ENCODE data around the gene ARL2.
A peak's percentile ranks its signal among the peaks of the same experiment; 100 is the strongest.

Gene ARL2

DNA sequence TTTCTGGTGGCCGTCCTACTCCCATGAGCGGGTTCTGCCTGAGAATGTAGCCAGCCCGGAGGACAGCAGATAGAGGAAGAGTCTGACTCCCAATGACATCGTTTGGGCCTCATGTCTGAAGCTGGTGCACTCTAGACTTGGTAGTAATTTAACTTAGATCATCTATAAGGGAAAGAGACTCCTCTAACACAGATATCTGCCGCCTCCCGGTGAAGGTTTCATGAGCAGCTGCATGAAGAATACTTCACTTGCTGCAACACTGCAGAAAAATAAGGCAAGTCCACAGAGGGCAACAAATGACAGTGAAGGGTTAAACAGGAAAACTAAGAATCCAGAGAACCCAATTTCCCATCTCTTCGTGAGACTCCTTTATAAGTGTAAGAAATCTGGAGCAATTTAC lies 5.9 kb upstream of the ARL2 start:
- TF ChIP-seq, protein P1, sequence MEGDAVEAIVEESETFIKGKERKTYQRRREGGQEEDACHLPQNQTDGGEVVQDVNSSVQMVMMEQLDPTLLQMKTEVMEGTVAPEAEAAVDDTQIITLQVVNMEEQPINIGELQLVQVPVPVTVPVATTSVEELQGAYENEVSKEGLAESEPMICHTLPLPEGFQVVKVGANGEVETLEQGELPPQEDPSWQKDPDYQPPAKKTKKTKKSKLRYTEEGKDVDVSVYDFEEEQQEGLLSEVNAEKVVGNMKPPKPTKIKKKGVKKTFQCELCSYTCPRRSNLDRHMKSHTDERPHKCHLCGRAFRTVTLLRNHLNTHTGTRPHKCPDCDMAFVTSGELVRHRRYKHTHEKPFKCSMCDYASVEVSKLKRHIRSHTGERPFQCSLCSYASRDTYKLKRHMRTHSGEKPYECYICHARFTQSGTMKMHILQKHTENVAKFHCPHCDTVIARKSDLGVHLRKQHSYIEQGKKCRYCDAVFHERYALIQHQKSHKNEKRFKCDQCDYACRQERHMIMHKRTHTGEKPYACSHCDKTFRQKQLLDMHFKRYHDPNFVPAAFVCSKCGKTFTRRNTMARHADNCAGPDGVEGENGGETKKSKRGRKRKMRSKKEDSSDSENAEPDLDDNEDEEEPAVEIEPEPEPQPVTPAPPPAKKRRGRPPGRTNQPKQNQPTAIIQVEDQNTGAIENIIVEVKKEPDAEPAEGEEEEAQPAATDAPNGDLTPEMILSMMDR (IDR thresholded peaks at IDR 0.05; ENCODE audit: low read length, missing control alignments) = no peak
- no peak for DNase-seq (ENCODE audit: low read depth)
- H3K4me3 ChIP-seq (replicated peaks; ENCODE audit: low read depth, low read length) = no peak overlapping the region

DNA sequence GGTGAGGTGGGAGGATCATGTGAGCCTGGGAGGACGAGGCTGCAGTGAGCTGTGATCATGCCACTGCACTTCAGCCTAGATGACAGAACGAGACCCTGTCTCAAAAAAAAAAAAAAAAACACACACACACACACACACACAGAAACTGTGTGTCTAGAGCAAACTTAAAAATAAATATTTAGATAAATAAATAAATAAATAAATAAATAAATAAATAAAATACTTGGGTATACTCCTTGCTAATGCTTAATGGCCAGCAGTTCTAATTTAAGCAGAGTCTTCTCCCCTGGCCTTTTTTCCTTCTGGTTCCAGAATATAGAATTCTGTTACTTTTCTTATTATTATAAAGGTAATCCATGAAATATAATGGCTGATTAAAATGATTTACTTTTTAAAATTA lies 5.1 kb upstream of the ARL2 start:
- TF ChIP-seq, protein P1 (IDR thresholded peaks at IDR 0.05; ENCODE audit: low read length, missing control alignments) = no peak
- no peak for DNase-seq (ENCODE audit: low read depth)
- H3K4me3 ChIP-seq (replicated peaks; ENCODE audit: low read depth, low read length) = no peak overlapping the region

DNA sequence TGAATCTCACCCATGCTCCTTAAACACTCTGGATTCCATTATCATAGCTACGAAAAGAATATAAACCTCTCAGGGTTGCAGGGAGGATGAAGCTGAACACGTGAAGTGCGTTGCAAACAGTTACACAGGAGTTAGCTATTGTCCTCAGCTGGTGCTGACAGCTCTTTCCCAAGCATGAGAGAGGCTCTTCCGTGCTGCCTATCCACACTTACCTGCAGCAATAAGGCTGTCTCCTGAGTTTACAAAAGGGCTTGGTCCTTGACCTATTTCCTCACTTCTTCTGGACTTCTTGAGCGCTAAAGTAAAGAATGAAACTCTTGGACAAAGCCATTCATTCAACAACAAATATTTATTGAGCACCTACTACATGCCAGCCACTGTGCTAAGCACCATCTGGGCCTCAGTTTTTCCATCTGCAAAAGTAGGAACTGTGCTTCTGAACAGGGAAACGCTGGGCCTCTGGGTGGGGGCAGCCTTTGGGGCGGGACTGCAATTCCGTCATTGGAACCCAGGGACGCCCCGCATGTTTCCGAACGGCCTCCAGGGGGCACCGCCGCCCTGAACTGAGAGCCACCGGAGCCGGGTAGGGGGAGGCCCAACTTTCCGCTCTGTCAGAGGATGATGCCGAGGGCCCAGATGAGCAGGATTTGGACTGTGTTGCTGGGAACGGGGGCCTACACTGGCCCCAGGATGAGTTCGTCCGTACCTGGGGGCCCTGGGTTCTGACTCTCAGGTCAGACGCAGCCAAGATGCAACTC lies 651 bp upstream of the ARL2 start:
- peak; percentile 89 for DNase-seq (ENCODE audit: low read depth)
- peak overlapping the region; percentile 84 for H3K4me3 ChIP-seq (replicated peaks; ENCODE audit: low read depth, low read length)

DNA sequence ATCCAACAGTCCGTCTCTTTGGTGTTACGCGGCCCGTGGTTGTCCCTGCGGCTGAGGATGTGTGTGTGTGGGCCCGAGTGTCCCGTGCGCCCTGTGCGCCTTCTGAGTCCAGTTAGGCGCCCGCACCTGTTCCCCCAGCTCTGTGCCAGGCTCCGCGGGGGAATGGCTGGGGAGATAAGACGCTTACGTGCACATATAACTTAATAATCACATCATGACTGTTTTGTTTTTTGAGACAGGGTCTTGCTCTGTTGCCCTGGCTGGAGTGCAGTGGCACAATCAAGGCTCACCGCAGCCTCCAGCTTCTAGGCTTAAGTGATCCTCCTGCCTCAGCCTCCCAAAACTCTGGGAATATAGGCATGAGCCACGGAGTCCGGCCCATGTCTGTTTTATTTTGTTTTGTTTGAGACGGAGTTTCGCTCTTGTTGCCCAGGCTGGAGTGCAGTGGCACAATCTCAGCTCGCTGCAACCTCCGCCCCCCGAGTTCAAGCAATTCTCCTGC lies 817 bp downstream of the ARL2 start:
- TF ChIP-seq, protein P1 (IDR thresholded peaks at IDR 0.05; ENCODE audit: low read length, missing control alignments) = no peak
- DNase-seq (ENCODE audit: low read depth) = no peak

More for the DNA sequence above, 651 bp upstream of the ARL2 start:
- TF ChIP-seq, protein P1 (IDR thresholded peaks at IDR 0.05; ENCODE audit: low read length, missing control alignments) = peak; percentile 63

DNA sequence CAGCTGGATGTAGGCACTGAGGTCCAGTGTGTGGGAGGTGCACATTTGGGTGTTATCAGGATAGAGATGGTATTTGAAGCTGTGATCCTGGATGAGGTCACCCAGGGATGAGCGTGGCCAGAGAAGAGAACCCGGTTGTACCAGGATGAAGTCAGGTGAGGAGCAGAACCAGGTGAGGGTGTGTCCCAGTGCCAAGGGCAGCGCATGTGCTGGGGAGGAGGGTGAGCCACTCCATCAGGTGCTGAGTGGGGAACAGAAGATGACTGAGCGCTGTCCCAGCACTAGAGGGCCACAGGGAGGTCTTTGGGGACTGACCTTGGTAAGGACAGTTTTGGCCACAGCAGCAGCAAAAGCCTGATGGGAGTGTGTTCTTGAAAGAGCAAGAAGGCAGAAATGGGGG lies 2.7 kb downstream of the ARL2 start:
- TF ChIP-seq, protein P1 (IDR thresholded peaks at IDR 0.05; ENCODE audit: low read length, missing control alignments) = no peak
- no peak for DNase-seq (ENCODE audit: low read depth)
- no peak overlapping the region for H3K4me3 ChIP-seq (replicated peaks; ENCODE audit: low read depth, low read length)

More for the DNA sequence above, 817 bp downstream of the ARL2 start:
- H3K4me3 ChIP-seq (replicated peaks; ENCODE audit: low read depth, low read length) = peak overlapping the region; percentile 84

DNA sequence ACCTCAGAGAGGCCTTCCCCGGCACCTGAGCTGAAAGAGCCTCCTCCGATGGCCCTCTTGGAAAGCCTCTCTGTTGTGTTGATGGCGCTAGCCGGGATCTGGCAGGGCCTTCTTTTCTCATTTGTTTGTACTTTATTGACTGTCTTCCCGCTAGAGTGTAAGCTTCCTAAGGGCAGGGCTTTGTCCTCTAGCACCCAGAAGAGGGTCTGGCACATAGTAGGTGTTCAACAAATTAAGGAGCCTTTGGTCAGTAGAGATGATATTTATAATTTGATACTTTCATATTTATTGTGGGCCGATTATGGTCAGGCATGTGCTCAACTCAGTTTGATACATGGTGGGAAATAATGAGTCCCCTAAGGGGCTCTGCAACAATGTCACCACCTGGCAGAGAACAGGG lies 4.0 kb downstream of the ARL2 start:
- H3K4me3 ChIP-seq (replicated peaks; ENCODE audit: low read depth, low read length) = no peak overlapping the region
- DNase-seq (ENCODE audit: low read depth) = no peak
- TF ChIP-seq, protein P1 (IDR thresholded peaks at IDR 0.05; ENCODE audit: low read length, missing control alignments) = no peak

DNA sequence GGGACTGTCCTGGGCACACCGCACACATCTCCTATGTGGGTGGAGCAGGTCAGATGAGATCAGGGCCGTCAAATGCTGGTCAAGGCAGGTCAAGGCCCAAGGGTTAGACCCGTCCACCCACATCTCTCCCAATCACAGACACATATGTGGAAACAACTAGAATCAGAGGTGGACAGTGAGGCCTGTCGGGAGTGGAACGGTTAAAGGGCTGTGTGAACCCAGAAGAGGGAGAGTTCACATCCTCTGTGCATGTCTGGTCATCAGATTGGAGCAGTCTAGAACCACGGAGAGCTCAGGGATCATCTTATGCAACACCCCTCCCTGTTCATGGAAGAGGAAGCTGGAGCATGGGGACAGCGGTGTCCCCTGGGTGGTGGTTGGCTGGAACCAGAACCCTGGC lies 5.9 kb downstream of the ARL2 start:
- DNase-seq (ENCODE audit: low read depth) = no peak
- TF ChIP-seq, protein P1 (IDR thresholded peaks at IDR 0.05; ENCODE audit: low read length, missing control alignments) = no peak
- no peak overlapping the region for H3K4me3 ChIP-seq (replicated peaks; ENCODE audit: low read depth, low read length)

Measured in fibroblast of pulmonary artery (primary cell).